Measurements from ENCODE around the gene SPEM2.
"Not testable (repeated sequence)": the region's sequence is repeated elsewhere in the genome, so short reads cannot be mapped to it uniquely, and the experiment has no call there.

SPEM2 gene

DNA sequence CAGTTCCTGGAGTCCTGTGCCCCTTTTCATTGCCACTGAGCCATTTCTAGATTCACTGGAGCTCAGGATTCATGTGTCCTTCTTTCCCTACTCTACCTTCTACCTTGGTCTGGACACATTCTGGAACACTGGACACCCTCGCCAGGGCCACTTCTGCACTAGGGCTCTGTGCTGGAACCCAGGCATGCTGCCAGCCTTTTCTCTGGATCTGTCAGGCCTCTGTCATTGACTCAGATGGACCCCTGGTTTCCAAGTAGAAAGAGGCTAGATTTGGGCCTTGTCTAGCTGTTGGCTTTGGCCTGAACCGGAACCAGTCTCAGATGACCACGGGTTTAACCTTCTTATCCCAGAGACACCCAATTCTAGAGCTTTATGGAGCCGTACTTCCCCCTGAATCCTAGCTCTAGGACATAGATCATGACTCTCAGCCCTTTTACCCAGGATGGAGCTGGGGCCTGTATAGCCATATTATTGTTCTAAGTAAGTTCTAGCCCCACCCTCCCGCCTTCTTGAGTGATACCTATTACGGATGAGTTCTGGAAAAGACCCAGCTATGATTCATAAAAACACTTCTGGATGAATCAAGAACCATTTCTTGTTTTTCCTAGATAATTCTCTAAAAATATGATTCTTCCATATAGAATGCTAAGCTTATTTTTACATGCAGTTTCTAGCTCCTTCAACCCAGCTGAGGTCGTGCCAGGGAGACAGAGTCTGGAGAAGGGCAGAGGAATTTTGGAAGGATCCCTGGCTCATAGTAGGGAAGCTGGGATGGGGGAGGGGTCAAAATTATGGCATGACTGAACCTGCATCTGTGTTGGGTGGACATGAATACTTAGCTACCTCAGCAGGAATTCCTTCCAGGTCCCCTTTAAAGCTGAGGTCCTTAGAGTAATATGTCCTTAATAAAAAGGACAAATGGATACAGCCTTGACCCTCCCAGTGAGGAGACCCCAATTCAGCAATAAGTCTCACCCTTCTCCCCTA, 18.4 kb downstream of the SPEM2 start:
- DNase-seq: no peak

DNA sequence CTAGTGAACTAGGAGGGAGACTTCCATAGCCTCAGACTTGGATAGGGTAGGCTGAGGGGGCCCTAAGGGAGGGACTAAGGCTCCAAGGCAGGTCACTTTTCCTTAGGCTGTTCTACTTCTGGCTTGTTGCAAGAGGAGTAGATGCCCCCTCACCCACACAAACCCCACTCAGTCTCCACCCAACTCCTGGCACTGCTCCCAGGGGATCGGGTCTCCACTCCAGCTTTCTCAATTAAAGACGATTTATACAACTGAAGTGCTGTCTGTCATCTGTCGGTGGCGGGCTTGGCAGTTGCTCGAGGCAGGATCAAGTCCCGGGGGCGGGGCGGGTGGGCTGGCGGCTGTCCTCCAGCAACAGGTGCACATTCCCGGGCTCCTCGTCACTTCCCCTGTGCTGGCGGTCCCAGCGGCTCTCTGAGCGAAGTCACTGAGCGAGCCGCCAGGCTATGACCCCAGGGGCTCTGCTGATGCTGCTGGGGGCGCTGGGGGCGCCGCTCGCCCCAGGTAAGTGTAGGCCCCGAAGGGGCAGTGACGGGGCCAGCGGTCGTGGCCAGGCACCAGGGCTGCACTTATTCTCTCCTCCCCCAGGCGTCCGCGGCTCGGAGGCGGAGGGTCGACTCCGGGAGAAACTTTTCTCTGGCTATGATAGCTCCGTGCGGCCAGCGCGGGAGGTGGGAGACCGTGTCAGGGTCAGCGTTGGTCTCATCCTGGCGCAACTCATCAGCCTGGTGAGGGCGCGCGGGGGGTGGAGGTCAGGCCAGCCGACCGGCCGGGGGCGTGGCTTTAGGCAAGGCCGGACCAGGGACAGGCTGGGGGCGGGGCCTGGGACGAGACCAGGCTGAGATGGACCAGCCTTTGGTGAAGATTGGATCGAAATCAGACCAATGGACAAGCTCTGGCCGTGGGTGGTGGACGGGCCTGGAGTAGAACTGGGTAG, 19.5 kb downstream of the SPEM2 start, which contains the start of gene CHRNB1:
TSS of gene CHRNB1 (plus strand) at position 380 of the 937 bp plus-strand sequence. CDS start at position 447, 67 bp downstream.
- no peak for DNase-seq

DNA sequence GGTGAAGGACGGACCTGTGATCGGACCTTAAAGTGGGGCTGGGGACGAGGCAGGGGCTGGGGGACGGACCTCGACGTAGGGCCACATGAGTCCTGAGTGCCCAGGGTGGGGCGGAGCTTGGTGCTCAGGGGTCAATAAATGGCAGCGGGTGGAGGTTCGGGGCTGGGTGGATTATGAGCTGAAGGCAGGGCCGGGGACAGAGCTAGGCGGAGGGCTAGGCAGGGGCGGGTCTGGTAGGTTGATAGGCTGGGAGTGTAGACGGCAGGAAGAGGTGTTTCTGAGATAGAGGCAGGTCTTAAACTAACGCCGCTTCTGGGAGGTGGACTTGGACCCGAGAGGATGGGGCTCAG, 20.2 kb downstream of the SPEM2 start:
- DNase-seq: no peak

DNA sequence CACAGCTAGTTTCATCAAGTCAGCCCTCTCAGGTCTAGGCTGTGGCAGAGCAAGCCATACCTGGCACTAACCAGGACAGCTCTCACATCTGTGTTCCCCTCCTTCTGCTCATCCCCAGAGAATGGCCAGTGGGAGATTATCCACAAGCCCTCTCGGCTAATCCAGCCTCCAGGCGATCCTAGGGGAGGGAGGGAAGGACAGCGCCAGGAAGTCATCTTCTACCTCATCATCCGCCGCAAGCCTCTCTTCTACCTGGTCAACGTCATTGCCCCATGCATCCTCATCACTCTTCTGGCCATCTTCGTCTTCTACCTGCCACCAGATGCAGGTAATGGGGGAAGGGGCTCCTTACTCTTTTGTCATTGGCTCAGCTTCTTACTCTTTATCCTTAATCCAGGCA, 23.0 kb downstream of the SPEM2 start:
- no peak for DNase-seq

DNA sequence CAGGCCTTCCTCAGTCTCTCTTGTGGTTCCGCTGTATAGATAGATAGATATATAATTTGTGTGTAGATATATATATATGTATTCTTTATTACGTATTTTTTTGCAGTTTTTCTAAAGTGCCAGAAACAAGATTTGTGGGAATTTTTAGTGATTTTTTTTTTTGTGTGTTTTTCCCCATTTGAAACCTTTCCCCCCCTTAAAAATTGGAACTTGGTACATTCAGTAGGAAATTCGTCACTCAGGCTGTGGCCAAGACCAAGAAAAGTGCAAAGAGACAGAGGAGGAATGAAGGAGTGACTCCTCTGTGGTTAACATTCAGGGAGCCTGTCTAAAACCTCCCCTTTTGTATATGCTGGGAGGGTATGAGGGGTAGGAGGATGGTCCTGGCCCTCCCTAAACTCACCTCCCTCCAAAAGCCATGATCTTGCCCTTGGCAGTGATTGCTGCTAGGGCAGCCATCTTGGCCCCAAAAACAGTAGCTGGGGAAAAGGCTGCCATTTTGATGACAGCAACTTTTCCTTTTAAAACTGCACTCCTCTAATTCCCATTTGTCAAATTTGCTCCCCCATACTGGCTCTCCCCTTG, 34.6 kb downstream of the SPEM2 start:
- no peak for DNase-seq

DNA sequence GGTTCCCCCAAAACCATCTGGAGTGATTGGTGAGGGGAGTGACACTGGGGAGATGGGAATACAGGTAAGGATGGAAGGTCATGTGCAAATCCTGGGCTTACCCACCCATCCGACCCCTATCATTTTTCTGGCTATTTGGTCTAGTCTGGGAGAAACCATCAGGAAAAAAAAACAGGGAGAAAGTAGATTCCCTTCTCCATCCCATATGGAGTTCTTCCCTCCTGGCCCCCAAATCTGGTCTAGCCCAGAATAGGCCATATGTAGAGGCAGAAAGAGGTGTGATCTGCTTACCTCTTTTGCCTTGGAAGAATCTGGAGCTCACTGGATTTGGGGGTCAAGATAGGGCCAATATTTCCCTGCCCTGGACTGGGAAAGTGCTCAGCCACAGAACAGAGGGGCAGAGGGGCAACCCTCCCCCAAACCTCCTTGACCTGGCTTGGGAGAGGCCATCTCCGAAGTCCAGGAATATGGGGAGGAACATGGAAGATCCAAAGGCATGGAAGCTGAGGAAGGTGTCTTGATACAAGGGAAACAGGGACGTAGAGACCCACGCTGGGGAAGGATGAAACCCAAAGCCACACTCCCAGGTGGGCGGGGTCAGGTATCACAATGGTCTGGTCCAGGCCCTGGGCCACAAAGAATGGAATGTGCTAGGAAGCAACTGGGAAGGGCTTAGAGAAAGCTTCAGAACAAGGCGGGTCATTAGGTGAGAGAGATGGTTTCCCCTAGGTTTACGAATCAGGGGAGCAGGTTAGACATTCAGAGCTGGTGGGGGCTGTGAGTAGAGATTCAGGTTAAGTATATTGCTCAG, 35.6 kb downstream of the SPEM2 start:
- DNase-seq: no peak

DNA sequence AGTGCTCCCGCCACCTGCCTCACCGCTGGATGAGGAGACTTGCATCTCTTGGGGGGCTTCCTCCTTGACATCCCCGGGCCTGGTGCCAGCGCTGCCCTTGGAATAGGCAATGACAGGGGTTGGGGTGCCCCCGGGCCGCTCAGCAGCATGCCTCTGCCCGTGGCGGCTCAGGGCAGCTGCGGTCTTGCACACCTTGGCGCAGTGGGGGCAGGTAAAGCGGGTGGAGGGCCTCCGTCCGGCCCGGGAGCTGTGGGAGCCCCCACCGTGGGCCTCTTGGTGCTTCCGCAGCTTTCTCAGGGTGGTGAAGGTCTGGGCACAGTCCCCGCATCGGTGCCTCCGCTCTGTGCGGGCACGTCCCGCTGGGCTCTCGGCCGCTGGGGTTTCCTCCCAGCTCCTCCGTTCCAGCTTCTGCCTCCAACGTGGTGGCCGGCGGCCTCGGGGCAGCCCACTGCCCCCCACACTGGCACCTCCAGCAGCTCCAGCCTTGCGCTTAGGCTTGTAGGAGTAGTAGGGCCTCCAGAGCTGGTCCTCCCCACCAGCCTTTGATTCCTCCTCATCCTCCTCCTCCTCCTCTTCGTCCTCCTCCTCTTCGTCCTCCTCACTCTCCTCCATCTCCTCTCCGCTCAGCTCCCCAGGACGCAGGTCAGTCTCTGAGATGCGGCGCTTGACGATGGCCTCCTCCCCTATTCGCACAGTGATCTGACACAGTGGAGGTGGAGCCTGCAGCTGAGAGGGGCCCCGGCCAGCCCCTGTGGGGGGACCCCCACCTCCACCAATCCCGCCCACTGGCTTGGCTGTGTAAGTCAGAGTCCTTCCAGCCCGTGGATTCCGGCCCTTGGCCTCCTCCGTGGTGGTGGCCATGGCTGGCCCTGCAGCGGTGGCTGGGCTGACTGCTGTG, 37.3 kb downstream of the SPEM2 start:
- no peak for DNase-seq

DNA sequence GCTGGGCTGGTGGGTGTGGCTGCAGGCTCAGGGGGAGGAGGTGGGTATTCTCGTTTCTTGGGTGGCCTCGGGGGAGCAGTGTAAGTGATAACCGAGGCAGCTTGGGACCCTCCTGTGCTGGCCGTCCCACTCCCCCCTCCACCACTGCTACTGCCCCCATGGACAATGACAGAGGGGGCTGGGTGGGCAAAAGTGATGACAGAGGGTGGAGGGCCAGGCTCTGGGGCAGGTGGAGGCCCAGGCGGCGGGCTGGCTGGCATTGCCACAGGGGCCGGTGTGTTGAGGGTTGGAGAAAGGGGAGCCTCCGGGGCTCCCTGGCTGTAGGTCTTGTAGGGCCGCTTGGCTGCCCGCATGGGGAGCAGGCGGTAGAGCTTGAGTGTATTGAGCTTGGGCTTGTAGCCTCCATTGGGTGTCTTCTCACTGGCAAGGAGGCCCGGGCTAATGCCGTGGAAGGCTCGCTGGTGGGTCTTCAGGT, 38.0 kb downstream of the SPEM2 start:
- DNase-seq: no peak

DNA sequence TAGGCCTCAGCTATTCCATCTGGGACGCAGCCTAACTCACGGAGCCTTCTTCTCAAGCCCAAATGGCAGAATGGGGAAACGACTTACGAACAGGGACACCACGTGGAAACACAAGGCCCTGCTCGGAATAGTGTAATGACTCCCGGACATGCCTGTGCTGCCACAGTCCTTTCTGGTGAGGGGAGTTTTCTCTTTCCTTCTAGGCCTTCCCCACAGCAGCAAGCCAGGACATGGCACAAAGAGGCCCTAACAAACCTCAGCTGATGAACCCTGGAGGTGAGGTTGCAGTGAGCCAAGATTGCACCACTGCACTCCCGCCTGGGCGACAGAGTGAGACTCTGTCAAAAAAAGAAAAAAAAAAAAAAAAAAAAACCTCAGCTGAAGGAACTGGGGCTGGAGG, 38.7 kb downstream of the SPEM2 start:
- no peak for DNase-seq

DNA sequence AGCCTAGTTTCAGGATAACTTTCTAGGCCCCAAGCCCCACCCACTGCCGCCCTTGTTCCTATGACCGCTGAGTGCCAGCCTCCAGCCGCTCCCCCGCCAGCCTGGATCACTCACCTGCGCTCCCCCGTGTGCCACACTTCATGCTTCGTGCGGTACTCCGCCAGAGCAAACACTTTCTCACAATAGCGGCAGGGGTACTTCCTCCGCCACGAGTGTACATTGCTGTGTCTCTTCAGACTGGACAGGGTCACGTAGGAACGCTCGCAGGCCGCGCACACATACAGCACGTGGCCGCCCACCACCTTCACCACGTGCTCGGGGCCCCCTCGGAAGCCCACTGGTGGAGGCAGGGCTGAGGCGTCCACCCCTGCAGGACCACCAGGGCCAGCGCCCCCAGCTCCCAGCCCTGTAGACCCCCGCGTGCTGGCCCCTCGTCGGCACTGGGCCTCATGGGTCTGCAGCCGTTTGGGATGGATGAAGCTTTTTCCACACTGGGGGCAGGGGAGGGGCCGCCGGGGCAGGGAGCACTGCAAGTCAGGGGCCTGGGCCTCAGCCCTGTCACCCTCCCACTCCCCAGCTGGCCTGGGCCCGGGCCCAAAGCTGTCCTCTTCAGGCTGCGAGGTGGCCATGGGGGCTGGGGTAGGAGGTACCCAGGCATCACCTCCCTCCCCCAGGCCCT, 40.3 kb downstream of the SPEM2 start:
- DNase-seq: no peak

DNA sequence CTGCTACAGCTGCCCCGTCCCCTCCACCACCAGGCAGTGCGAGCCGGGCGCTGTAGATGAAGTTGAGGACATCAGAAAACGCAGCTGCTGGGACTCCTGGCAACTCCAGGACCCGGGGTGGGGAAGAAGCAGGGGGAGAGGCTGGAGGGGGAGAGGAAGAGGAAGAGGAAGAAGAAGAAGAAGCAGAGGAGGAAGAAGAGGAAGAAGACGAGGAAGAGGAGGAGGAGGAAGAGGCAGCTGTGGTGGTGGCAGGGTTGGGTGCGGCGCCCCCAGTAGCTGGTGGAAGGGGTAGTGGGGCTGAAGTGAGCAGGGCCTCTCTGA, 40.9 kb downstream of the SPEM2 start:
- no peak for DNase-seq

DNA sequence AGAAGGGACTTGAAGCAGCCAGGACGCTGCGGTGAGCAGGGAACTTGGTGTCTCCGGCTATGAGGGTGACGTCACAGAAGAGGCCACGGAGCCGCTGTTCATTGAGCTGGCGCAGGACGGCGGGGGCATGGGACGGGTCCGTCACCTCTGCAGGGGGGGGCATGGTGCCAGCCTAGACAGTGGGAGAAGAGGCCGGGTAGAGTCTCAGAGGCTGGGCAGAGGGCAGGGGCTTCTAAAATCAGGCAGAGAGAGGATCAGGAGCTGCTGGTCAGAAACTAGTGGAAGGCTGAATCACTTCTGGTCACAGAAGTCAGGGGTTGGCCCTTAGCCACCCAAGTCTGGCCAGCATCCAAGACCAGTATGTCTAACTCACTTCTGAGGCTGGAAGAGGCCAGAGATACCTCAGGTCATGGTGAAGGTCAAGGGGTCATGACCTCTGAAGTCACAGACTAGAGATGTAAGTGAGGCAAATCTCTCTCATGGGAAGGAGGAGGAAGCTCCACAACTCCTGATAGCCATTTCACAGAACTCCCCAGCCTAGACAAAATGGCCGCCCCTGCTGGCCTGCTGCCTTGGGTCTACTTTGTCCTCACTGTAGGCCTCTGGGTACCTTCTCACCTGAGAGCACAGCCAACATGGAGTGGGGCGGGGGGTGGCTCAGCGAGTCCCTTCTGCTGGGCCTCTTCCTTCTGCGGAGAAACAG, 41.4 kb downstream of the SPEM2 start:
- no peak for DNase-seq

DNA sequence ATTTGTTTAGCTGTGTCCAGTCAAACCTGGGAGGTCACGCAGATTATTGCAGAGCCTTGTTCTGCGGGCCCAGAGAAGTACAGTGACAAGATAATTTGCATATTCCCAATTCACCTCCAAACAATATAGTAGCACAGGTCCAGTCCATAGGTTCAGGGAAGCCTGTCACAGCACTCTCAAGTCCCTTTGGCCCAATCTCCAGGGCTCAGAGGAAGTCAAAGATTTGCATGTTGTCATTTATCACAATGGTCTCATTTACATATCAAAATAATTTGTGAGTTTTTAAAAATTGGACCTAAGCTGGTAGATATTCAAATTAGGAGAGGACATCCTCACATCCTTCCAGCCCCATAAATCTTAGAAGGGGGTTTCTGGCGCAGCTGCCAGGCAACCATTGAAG, 42.1 kb downstream of the SPEM2 start:
- no peak for DNase-seq

DNA sequence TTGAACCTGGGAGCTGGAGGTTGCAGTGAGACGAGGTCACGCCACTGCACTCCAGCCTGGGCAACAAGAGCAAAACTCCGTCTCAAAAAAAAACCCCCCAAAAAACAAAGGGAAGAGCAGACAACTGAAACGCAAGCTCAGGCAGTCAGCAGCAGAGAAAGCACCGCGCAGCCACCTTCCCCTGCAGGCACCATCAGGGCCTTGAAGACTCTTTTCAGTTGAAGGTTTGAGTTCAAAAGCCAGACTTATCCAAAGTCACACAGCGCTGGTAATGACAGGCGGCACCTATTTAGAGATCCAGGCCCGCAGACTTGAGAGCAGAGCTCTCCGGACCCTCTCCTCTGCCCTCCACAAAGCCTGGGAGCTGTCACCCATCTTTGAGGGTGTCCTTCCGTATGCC, 42.9 kb downstream of the SPEM2 start:
- DNase-seq: no peak

DNA sequence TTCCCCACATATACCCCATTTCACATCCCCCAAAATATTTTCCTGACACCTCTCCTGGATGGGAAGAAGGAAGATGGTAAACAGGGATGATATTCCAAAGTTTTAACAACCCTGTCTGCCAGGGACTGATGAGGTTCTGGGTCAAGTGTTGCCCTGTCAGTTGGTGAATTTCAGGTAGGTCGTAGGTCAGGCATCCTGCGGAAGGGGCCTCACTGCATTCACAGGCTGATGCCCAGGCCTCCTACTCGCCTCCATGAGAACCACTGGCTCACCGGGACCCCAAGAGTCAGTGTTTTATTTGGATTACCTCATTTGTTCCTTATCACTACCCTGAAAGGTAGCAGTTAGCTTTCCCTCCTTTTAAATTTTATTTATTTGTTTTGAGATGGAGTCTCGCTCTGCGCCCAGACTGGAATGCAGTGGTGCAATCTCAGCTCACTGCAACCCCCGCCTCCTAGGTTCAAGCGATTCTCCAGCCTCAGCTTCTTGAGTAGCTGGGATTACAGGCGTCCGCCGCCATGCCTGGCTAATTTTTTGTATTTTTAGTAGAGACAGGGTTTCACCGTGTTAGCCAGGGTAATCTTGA, 43.5 kb downstream of the SPEM2 start:
- DNase-seq: no peak

DNA sequence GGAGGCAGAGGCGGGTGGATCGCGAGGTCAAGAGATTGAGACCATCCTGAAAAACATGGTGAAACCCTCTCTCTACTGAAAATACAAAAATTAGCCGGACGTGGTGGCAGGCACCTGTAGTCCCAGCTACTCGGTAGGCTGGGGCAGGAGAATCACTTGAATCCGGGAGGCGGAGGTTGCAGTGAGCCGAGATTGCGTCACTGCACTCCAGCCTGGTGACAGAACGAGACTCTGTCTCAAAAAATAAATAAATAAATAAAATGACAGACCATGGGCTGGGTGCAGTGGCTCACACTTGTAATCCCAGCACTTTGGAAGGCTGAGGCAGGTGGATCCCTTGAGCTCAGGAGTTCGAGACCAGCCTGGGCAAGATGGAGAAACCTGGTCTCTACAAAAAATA, 44.4 kb downstream of the SPEM2 start:
- not testable (repeated sequence) for DNase-seq

DNA sequence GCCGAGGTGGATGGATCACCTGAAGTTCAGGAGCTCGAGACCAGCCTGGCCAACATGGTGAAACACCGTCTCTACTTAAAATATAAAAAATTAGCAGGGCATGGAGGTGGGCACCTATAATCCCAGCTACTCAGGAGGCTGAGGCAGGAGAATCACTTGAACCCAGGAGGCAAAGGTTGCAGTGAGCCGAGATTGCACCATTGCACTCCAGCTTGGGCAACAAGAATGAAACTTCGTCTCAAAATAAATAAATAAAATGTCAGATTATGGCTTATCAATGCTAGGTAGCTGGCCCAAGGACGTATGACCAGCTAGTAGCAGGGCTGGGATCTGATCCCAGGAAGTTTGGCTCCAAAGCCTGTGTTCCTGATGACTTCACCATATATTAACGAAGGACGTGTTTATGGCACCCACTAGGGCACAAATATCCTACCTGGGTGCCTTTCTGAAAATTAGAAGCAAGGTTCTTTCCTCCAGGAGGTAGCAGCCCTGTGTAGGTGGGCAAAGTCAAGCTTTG, 45.1 kb downstream of the SPEM2 start:
- not testable (repeated sequence) for DNase-seq

DNA sequence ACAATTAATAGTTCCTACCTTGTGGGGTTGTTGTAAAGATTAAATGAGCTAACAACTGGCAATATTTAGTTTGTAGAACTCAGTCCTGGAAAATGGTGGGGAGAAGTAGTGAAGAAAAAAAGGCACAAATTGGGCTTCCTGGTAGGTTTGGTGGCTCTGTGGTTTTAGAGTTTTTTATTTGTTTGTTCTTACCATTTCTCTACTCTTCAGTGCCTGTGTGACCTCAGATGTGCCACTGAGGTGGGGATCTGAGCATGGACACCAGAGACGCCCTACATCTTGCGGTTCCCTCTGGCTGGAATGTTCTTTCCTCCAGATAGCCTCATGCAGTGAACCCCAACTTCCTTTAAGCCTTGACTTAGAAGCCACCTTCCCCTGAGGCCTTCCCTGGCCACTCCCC, 46.3 kb downstream of the SPEM2 start:
- DNase-seq: no peak

DNA sequence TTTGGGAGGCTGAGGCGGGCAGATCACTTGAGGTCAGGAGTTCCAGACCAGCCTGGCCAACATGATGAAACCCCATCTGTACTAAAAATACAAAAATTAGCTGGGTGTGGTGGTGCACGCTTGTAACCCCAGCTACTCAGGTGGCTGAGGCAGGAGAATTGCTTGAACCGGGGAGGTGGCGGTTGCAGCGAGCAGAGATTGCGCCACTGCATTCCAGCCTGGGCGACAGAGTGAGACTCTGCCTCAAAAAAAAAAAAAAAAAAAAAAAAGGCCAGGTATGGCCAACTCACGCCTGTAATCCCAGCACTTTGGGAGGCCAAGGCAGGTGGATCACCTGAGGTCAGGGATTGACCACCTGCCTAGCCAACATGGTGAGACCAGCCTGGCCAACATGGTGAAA, 49.4 kb downstream of the SPEM2 start:
- not testable (repeated sequence) for DNase-seq
